ENCODE measurements around the gene CHST13.
"Not testable (repeated sequence)": the region's sequence is repeated elsewhere in the genome, so short reads cannot be mapped to it uniquely, and the experiment has no call there.

The CHST13 gene

DNA sequence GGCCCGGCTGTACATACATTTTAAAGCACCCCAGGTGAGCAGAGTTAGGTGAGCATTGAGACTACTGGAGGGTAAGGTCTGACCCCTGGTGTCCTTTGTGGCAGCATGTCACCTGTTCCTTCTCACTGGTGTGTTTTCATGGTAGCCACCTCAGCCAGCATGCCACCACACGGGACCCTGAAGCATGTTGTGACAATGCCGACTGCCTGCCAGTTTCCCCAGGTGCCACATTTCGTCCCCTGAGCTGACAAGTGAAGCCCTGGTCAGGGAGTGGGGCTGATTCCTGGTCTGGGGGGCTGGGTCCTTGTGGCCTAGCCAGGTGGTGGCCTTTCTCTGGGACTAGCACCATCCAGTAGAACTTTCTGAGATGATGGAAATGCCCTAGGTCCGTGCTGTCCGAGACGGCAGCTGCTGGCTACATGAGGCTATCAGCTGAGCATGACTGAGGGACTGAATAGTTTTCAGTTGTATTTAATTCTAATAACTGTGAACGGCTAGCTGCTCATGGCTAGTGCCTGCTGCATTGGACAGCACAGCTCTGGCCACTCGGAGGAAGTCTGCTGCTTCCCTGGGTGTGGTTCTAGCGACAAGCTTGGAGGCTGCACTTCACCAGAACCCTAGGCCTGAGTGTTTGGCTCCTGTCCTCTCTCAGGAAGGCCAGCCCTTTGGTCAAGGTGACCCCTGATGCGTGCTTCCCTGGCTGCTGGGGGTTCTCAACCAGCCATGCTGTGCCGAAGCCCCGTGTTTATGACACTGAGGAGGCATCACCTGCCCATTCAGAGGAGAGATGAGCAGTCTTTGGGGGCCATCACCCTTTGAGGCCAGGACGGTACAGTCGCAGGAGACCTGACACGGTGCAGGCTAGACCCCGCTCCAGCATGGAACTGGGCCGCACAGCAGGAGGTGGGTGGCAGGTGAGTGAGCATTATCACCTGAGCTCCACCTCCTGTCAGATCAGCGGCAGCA lies 30.9 kb downstream of the CHST13 start:
- no peak for ATAC-seq
- no peak for DNase-seq

DNA sequence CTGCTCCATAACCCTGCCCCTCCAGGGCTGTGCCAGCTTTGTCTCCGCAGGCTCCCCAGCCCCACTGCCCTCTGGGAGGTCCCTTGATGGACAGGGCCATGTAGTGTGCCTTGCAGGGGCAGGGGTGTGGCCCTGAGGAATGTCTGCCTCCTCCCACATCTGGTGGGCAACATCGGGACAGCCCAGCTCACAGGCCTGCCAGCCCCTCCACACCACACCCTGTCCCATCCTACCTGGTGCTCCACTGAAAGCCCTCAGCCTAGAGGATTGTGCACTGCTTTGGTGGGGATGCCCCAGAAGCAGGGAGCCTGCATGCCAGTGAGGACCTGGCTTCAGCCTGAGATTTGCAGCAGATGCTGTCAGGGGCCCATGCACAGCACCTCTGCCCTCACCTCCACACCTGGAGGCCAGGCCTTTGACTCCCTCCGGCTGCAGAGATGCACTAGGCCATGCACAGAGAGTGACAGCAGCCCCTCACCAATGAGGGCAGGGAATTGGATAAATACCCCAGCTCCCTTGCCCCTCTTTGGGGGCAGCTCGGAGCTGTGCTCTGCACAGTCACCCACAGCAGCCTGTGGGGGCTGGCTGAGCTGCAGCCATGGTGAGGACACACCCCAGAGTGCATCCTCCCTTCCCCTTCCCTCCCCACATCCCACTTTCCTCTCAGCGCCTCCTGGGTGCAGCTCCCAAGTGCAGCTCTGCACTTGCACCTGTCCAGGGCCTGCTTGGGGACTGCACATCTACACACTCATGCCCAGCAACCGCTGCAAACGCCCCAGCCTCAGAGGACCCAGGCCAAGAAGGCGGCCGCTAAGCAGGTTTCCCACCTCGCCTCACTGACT lies 32.1 kb downstream of the CHST13 start:
- DNase-seq (no peak), ATAC-seq (no peak)

DNA sequence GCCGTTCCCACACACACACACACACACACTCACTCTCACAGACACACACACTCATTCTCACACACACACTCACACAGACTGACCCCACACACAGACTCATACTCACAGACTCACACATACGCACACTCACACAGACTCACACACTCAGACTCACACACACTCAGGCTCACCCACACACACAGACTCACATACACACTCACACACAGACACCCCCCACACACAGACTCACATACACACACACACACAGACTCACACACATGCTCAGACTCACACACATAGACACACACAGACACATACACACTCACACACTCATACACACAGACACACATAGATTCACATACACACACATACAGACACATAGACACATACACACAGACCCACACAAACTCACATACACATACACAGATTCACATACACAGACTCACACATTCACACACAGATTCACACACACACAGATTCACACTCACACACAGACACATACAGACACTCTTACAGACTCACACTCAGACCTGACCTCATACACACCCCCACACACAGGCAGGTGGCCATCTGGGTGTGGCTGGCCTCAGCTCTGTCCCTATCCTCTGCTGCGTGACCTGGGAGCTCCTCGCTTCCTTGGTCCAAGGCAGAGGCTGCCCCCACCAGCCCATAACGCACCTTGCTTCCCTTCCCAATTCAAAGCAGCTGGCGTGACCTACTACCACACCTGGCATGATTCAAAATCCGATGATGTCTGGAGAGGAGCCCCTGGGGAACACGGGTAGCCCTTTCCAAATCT lies 32.9 kb downstream of the CHST13 start:
- no peak for ATAC-seq
- DNase-seq: no peak

DNA sequence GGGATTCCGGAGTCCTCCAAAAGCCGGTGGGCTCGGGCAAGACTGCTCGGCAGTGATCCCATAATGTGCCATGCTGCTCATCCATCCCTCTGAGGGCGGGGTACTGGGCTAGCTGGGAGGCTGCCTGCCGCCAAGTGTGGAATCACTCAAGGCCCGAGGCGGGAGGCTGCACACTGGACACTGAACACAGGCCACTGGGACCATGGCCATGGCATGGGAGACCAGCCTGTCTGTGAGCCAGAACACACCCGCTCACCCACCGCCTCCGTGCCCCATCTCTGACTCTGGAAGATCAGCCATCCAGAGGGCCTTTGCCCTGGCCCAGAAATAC lies 33.4 kb downstream of the CHST13 start:
- ATAC-seq (no peak), DNase-seq (no peak)

DNA sequence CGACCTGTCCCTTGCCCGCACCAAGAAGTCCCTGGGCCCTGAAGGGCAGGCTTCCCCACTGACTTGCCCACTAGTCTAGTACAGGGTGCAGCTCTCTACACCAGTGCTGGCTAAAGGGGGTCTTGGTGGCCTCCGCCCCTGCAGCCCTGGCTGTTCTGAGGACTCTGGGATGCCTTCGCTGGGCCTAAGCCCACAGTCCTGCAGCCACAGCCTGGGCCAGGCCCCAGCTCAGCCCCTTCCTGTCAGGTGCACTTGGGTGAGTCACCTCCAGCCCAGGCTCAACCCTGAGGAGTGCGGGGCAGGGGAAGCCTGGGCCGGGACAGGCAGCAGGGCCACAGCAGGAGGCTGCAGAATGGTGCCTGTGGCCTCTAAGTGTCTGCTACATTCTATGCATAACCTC lies 33.8 kb downstream of the CHST13 start:
- DNase-seq: no peak
- ATAC-seq: no peak

DNA sequence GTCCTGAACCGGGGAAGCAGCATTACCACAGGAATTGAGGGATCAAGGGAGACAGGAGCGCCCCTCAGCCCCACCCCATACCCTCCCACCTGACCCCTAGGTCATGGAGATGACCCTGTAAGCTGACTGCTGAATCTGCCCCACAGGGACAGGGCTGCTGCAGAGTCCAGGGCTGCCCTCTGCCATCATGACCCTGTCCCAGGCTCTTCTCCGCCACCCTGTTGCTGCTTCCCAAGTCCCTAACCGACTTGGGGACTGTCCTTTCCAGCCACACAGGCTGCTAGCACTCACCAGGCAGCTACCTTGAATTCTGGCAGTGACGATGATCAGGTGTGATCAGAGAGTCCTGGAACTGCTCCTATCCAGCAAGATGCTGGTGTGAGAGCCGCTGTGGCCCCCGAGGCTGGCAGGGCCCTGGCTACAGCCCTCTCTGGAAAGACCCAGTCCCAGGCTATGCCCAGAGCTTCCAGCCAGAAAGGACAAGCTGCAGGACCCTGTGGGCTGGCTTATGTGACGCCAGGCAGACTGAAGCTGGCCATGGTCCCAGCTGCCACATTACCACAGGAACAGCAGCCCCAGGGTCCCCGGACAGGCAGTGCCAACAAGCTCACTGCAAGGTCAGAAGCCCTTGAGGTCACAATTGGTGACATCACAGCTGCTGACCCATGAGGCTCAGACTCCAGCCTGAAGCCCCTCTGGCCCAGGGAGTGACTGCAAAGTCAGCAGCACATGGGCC lies 34.5 kb downstream of the CHST13 start, which contains the start of gene C3orf22:
C3orf22 (minus strand) TSS at position 597 of the 736 bp plus-strand sequence. CDS start 5,542 bp downstream, outside the sequence.
- no peak for ATAC-seq
- DNase-seq: no peak

DNA sequence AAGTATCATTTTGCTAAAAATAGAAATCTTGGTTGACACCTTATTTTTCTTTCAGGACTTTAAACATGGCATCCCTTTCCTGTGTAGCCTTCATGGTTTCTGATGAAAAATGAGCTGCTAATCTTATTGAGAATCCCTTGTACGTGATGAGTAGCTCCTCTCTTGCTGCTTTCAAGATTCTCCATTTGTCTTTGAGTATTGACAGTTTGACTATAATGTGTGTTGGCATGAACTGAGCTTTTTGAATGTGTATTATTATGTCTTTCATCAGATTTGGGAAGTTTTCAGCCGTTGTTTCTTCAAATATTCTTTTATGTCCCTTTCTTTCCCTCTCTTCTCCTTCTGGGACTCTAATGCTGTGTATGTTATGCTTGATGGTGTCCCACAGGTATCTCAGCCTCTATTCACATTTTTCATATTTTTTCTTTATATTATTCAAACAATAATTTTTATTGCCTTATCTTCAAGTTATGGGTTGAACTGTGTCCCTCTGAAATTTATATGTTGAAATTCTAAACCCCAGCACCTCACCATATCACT lies 38.9 kb downstream of the CHST13 start:
- DNase-seq (no peak), ATAC-seq (no peak)

DNA sequence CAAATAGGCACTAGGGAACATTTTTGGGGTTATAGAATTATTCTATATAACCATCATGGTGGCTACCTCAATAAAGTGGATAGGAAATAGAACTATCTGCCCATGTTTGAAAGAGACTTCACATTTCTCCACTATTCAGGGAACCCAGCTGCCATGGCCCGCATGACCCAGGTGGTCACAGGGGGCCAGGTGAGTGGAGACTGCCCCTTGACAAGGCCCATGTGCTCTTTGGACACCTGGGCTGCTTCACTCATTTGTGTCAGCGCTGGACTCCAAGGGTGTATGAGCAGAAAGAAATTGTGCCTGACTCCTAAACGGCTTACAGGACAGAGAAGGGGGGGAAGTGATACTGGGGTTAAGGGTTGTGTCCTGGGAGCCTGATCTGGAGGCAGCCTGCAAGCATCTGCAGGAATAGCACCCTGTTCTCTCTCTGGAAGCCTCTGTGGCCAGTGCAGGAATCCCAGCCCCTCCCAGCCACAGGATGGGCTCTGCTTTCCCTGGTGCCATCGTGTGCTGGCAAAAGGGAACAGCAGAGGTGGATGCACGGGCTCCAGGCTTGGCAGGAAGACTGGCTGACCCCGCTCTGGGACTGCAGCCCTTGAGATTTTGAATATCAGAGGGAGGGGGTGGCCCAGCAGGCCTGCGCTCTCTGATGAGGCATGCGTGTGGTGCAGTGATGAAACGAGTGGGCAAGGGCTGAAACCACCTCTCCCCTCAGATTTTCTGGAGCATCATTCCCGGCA lies 43.9 kb downstream of the CHST13 start:
- ATAC-seq: no peak
- no peak for DNase-seq

DNA sequence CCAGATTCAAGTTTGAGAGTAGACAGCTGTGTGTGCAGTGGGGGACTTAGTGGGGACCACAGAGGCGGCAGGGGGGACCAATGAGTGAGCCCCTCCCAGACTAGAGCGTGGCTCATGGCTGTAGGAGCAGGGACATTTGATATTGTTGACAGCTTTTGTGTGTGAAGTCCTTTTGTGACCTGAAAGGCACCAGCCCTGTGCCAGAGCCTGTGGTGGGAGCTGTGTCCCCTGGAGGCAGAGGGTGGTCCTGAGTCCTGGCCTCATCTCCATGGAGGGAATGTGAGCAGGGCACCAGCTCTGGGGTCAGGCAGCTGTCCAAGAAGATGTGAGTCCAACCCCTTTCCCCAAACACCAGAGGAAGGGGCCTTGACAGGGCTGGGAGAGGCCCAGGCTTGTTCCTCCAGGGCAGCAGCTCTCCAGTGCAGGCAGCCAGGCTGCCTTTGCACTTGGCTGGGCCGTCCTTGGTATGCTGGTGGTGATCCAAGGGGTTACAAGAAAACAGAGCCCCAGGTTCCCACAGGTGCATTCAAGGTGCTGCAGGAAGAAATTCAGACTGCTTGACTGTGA lies 44.9 kb downstream of the CHST13 start:
- ATAC-seq (no peak), DNase-seq (no peak)

DNA sequence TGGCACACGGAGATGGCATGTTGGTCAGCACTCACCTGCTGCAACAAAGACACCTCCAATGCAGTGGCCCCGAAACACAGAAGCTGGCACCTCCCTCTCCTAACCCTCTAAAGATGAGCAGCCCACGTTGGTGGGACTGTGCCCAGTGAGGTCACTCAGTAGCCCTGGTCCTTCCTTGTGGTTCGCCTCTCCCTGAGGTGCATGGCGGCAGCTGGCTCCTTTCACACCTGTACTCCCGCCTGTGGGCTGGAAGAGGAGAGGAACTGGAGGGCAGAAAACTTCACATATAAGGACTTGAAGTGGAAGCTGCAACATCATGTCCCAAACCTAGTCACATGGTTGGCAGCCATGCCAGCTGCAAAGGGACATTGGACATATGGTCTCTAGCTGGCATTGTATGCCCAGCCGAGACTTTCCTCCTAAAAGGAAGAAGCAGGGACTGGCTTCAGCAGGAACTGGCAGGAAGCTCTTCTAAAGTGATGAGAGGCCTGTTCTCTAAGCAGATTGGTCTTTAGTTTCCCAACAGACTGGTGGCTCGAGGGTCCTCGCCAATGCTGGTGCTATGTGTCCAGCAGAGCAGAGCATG lies 45.5 kb downstream of the CHST13 start:
- DNase-seq (no peak), ATAC-seq (no peak)

DNA sequence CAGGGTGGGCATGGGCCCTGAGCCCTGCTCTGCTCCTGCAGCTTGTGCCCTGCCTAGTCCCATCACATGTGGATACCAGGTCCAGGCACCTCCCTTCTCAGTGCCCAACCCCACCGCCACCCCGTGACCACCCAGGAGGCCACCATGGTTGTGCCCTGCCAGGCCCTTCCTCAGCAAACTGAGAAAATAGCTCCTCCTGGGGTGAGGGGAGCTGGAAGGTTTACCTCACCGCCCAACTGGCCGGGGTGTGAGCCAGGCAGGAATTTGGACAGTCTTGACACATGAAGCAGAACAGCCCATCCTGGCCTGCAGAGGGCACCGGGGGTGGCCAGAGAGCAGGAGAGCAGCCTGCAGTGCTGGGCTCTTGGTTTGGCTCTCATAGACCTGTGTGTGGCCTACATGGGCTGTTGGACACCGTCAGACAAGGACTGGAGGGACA lies 46.2 kb downstream of the CHST13 start:
- no peak for ATAC-seq
- DNase-seq: no peak

DNA sequence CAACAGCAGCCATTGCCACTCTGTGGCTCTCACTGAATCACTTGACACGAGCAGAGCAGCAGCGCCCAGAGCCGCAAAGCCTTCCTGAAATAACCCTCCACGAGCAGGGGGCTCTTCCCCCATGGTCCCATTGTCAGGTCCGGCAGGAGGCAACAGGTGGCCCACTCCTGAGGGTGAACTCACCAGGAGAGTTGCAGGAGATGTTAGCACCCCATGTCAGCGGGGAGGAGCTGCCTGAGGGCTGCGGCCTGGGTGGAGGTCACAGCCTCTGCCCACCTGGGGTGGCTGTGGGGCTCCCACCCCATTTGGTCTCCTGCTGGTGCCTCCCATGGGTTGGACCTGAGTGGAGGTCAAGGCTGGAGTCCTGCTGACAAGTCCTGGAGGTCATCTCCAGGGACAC lies 47.1 kb downstream of the CHST13 start:
- DNase-seq (no peak), ATAC-seq (no peak)

DNA sequence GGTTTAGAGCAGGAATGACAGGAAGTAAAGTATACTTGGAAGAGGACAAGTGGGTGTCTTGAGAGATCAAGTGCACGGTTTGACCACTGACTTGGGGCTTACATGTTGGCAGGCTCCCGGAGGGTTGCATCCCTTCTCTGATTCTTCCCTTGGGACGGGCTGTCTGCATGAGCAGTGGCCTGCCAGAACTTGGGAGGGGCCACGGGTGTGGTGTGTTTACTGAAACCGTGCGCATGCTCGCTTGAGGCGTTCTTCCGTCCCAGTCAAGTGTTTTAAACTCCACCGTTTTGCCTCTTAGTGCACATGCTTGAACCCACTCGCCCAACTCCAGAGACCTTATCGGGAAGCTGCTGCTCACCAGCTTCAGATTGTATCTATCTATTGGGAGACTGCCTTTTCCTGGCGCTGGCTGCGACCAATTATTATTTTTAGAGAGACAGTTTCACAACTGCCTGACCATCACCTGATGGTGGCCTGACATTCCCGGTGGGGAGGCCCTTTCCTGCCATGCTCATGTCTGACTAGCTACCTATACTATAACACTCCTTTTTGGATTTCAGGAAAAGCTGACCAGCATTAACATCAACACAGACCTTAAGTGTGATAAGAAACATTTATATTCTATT lies 49.6 kb downstream of the CHST13 start:
- no peak for ATAC-seq
- no peak for DNase-seq

DNA sequence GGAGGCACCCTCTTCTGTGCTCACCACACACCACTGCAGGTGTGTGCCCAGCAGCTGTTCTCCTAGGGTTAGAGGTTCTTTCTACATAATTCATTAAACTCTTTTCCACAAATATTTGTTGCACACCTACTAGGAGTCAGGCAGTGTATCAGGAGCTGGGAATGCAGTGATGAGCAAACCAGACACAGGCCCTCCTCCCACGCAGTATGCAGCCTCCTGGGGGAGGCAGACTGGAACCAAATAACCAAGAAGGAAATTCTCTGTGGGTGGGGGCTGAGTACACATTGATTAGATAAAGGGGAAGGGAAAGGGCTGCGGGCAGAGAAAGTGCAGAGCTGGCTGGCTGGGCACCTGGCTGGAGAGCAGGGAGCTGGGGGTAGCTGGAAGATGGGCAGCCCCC lies 53.3 kb downstream of the CHST13 start:
- DNase-seq: no peak
- ATAC-seq: no peak

DNA sequence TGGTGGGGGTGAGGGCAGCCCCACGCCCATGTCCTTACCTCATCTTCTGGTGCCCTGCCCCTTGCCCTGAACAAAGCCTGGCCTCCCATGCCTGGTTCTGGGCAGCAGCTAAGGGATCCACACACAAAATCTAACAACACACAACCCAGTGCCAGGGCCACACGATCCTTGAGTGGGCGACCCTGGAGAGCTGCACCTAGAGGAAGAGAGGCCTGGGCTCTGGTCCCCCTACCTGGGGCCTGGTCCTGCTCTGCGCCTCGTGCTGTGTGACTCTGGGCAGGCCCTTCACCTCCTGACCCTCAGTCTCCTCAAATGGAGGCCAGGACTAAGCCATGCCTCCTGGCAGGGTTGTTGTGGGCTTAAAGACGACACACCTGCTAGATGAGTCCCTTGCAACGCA lies 54.7 kb downstream of the CHST13 start:
- ATAC-seq: no peak
- no peak for DNase-seq

DNA sequence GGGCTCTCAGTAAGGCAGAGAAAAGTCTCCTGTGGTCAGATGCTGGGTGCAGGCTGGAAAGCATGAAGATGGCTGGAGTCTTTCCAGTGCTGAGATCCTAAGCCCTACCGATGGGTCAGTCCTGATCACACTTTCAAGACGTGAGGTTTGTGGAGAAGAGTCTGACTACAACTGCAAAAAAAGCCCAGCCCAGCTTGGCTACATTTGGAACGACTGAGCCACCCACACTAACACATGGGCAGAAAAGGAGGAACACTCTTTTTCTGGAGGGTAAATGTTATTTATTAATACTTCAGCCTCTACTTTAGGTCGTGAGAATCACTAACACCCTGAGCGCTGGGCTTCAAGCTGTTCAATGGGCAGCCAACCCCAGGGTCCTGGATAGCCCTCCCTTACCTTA lies 56.8 kb downstream of the CHST13 start:
- no peak for ATAC-seq
- DNase-seq: no peak

DNA sequence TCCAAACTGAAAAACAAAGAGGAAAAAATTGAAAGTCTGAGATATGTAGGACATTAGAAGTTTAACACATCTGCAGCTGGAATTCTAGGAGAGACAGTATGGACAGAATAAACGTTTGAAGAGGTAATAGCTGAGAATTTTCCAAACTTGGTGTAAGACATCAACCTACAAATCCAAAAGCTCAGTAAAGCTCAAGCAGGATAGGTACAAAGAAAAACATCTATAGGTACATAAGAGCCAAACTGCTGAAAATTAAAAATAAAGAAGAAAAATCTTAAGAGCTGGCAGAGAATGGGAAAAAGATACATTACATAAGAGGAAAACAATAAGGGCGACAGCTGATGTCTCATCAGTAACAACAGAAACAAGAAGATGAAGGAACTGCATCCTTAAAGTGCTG lies 57.6 kb downstream of the CHST13 start:
- ATAC-seq: no peak
- DNase-seq: no peak

DNA sequence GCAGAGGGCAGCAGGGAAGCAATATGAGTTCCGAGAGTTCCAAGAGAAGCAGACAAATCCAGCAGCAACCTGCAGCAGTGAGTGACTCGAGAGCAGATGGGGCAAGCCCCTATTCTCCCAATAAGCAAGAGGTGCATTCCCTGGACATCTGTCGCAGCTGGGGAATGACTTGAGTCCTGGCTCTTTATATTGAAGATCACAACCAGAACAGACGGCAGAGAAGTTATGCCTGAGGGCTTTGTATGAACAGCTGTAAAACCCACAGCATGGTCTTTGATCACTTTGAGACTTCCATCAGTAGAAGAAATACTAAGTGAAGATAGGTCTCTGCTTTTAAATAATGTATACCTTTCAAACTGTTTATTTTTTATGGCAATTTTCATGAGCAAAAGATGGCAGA lies 58.4 kb downstream of the CHST13 start:
- no peak for DNase-seq
- ATAC-seq: no peak

DNA sequence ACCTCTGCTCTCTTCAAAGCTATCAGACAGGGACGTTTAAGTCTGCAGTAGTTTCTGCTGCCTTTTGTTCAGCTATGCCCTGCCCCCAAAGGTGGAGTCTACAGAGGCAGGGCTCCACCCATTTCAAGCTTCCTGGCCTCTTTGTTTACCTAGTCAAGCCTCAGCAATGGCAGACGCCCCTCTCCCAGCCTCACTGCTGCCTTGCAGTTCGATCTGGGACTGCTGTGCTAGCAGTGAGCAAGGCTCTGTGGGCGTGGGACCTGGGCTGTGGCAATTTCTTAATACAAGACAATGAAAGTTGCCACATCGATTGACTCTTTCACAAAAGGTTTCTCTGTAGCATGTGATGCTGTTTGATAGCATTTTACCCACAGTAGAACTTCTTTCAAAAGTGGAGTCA lies 67.6 kb downstream of the CHST13 start:
- ATAC-seq, DNase-seq: not testable (repeated sequence)

Measured in stimulated activated naive CD8-positive, alpha-beta T cell treated with anti-CD3 and anti-CD28 coated beads, Interleukin-15, Interleukin-2, amounts not matched to agents 100 U/mL and 50 U/mL, for 24 hours (primary cell).